Neural cell (in vitro differentiated cells): ENCODE data around the gene RAB11FIP5. TPM values are rescaled to one million over a fixed set of nuclear protein-coding genes. Genes with fewer than 3 reads are reported as not detected.

ENCODE experiments used
- H2AFZ ChIP-seq: fragments of 200-600, 300-800 bp; sonication (generic), shearing (Covaris generic); 2 replicates; pipeline ENCODE4 v1.6.0; 2014; ENCODE audit warnings: low read depth, mild to moderate bottlenecking, antibody characterized with exemption, low read length, moderate library complexity
- H3F3A ChIP-seq: fragments of 200-600 bp; shearing (Covaris generic); 2 replicates; pipeline ENCODE4 v1.6.1; 2016; ENCODE audit warnings: mild to moderate bottlenecking, moderate library complexity, mixed read lengths, antibody characterized with exemption, low read length; ENCODE audit not compliant: insufficient read depth, poor library complexity, severe bottlenecking
- H3K27ac ChIP-seq: fragments of 200-600, 300-800 bp; sonication (generic), shearing (Covaris generic); 2 replicates; pipeline ENCODE4 v1.5.1; 2014; ENCODE audit warnings: mild to moderate bottlenecking, low read length, moderate library complexity
- H3K27me3 ChIP-seq: fragments of 300-800, 200-600 bp; sonication (generic), shearing (Covaris generic); 2 replicates; pipeline ENCODE4 v1.6.0; 2014; ENCODE audit warnings: mild to moderate bottlenecking, low read depth, low read length, moderate library complexity; ENCODE audit not compliant: insufficient read depth
- H3K36me3 ChIP-seq: fragments of 300-800, 200-600 bp; sonication (generic), shearing (Covaris generic); 2 replicates; pipeline ENCODE4 v1.5.1; 2014; ENCODE audit warnings: mild to moderate bottlenecking, antibody characterized with exemption, low read length, moderate library complexity; ENCODE audit not compliant: insufficient read depth
- H3K4me2 ChIP-seq: fragments of 300-800, 200-600 bp; sonication (generic), shearing (Covaris generic); 2 replicates; pipeline ENCODE4 v1.6.0; 2014; ENCODE audit warnings: mild to moderate bottlenecking, low read length
- H3K4me3 ChIP-seq: fragments of 300-800, 200-600 bp; sonication (generic), shearing (Covaris generic); 2 replicates; pipeline ENCODE4 v1.5.1; 2014; ENCODE audit warnings: mild to moderate bottlenecking, low read length, moderate library complexity
- H3K79me2 ChIP-seq: fragments of 200-600 bp; shearing (Covaris generic); replicated peaks from 2 replicates; pipeline ENCODE4 v1.6.0; 2014; ENCODE audit warnings: mild to moderate bottlenecking, low read length, moderate library complexity; ENCODE audit not compliant: insufficient read depth
- H3K9ac ChIP-seq: fragments of 300-800, 200-600 bp; sonication (generic), shearing (Covaris generic); 2 replicates; pipeline ENCODE4 v1.6.1; 2016; ENCODE audit warnings: mild to moderate bottlenecking, low read length, mixed read lengths
- H3K9me2 ChIP-seq: fragments of 200-600 bp; shearing (Covaris generic); 2 replicates; pipeline ENCODE4 v1.6.1; 2016; ENCODE audit warnings: mild to moderate bottlenecking, low read length, mixed read lengths; ENCODE audit not compliant: insufficient read depth
- H3K9me3 ChIP-seq: fragments of 200-600, 300-800 bp; sonication (generic), shearing (Covaris generic); 2 replicates; pipeline ENCODE4 v1.6.1; 2016; ENCODE audit warnings: mild to moderate bottlenecking, mixed run types, low read length, moderate library complexity, mixed read lengths
- H4K20me1 ChIP-seq: fragments of 200-600 bp; shearing (Covaris generic); 2 replicates; pipeline ENCODE4 v1.6.1; 2016; ENCODE audit warnings: mild to moderate bottlenecking, mixed run types; ENCODE audit not compliant: insufficient read depth
- CTCF ChIP-seq: fragments of 450-650 bp; IDR thresholded peaks from 2 replicates; pipeline ENCODE4 v1.5.1; 2014; ENCODE audit warnings: antibody characterized with exemption, mild to moderate bottlenecking, moderate library complexity; ENCODE audit not compliant: poor library complexity, severe bottlenecking
- EP300 ChIP-seq: fragments of 450-650 bp; conservative IDR thresholded peaks from 2 replicates; pipeline ENCODE4 v1.6.1; 2014; ENCODE audit warnings: antibody characterized with exemption, mild to moderate bottlenecking, moderate library complexity; ENCODE audit not compliant: poor library complexity, severe bottlenecking
- EZH2 ChIP-seq: fragments of 200-600, 300-800 bp; shearing (Covaris generic), sonication (generic); IDR thresholded peaks from 2 replicates; pipeline ENCODE4 v1.6.1; 2014; ENCODE audit warnings: antibody characterized with exemption, low read length, borderline replicate concordance, mild to moderate bottlenecking; ENCODE audit not compliant: insufficient read depth, poor library complexity, severe bottlenecking
- MXI1 ChIP-seq: fragments of 450-650 bp; conservative IDR thresholded peaks from 2 replicates; pipeline ENCODE4 v1.6.1; 2014; ENCODE audit warnings: antibody characterized with exemption, mild to moderate bottlenecking; ENCODE audit not compliant: poor library complexity, severe bottlenecking
- POLR2AphosphoS5 ChIP-seq: IDR thresholded peaks from 2 replicates; pipeline ENCODE4 v1.6.1; 2012
- RAD21 ChIP-seq: fragments of 450-650 bp; conservative IDR thresholded peaks from 2 replicates; pipeline ENCODE4 v1.6.1; 2014; ENCODE audit warnings: antibody characterized with exemption, mild to moderate bottlenecking, moderate library complexity
- REST ChIP-seq: IDR thresholded peaks from 2 replicates; pipeline ENCODE4 v1.6.1; 2012; ENCODE audit warnings: borderline replicate concordance
- SMC3 ChIP-seq: fragments of 450-650 bp; conservative IDR thresholded peaks from 2 replicates; pipeline ENCODE4 v1.6.1; 2014; ENCODE audit warnings: antibody characterized with exemption, mild to moderate bottlenecking, moderate library complexity; ENCODE audit not compliant: poor library complexity
- TAF1 ChIP-seq: IDR thresholded peaks from 2 replicates; pipeline ENCODE4 v1.6.1; 2012; ENCODE audit warnings: low read depth
- polyA plus RNA-seq: library from polyadenylated mRNA; depleted of rRNA; stranded (reverse); fragments of >200 nt; gene quantifications from 2 replicates; pipeline ENCODE4 v1.2.3, GENCODE V29; 2014

The RAB11FIP5 gene
- polyA plus RNA-seq, 1 donor from 2014 or later = 2.6 TPM

- Histone ChIP-seq H3K4me2 (no peak overlapping the region), H3F3A (no peaks in the 10 kb centered on the region), H3K9me3 (peaks cover 3% of the 10 kb centered on the region), H3K4me3 (no peak overlapping the region), H3K36me3 (no peaks in the 10 kb centered on the region), H3K9me2 (no peaks in the 10 kb centered on the region), H3K9ac (no peak overlapping the region), H4K20me1 (no peaks in the 10 kb centered on the region), H3K79me2 (no peaks in the 10 kb centered on the region), H3K27ac (no peak overlapping the region), H3K27me3 (peaks cover 4% of the 10 kb centered on the region), H2AFZ (no peak overlapping the region)
- peak; percentile 58 for TF ChIP-seq CTCF
- TF ChIP-seq EP300 = no peak
- TF ChIP-seq SMC3 = peak; percentile 67
- TF ChIP-seq RAD21 = peak; percentile 58
Observed at GRCh38 chr2:73156539-73157124, 43.9 kb upstream of the RAB11FIP5 start.

GRCh38 chr2:73142937-73143336 is 30.2 kb upstream of the RAB11FIP5 start:
- TF ChIP-seq RAD21 (no peak), REST (no peak), CTCF (no peak), EZH2 (no peak), EP300 (no peak), SMC3 (no peak), TAF1 (no peak), MXI1 (no peak), POLR2AphosphoS5 (no peak)
- Histone ChIP-seq H3K4me2 (no peak overlapping the region), H3K9me2 (no peaks in the 10 kb centered on the region), H3F3A (no peaks in the 10 kb centered on the region), H3K79me2 (no peaks in the 10 kb centered on the region), H4K20me1 (no peaks in the 10 kb centered on the region), H3K27ac (no peak overlapping the region), H3K9ac (no peak overlapping the region), H3K9me3 (no peaks in the 10 kb centered on the region), H3K4me3 (no peak overlapping the region), H3K36me3 (no peaks in the 10 kb centered on the region), H3K27me3 (no peaks in the 10 kb centered on the region), H2AFZ (no peak overlapping the region)
